Embryonic facial prominence (tissue), 1 donor: Measurements from ENCODE around the gene ASPA.
"Not testable (repeated sequence)": the region's sequence is repeated elsewhere in the genome, so short reads cannot be mapped to it uniquely, and the experiment has no call there.

Experiments used
- DNase-seq: peaks from one replicate; pipeline ENCODE4 v3.0.0-alpha.2; 2016; ENCODE audit errors: extremely low spot score

Gene ASPA

DNA sequence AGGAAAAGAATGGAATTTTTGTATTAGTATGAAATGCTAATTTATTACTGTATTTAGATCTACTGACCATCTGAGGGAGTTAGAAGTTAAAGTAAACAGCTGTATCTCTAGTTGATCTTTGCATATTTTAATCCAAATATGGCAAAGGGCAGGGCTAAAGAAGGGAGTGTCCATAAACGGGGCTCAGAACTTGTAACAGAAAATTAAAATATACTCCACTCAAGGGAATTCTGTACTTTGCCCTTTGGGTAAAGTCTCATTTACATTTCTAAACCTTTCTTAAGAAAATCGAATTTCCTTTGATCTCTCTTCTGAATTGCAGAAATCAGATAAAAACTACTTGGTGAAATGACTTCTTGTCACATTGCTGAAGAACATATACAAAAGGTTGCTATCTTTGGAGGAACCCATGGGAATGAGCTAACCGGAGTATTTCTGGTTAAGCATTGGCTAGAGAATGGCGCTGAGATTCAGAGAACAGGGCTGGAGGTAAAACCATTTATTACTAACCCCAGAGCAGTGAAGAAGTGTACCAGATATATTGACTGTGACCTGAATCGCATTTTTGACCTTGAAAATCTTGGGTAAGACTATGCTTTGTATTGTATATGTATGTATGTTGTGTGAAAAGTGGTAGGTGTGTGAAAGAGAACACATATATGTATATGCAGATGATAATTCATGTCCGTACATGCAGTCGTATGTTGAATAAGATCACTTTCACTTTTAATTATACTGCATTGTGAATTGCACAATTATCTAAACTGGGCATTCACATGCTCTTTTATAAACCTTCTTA, at the start of gene ASPA:
TSS of gene ASPA (plus strand) at position 186 of the 799 bp plus-strand sequence. CDS start at position 349, 163 bp downstream.
- no peak for DNase-seq

DNA sequence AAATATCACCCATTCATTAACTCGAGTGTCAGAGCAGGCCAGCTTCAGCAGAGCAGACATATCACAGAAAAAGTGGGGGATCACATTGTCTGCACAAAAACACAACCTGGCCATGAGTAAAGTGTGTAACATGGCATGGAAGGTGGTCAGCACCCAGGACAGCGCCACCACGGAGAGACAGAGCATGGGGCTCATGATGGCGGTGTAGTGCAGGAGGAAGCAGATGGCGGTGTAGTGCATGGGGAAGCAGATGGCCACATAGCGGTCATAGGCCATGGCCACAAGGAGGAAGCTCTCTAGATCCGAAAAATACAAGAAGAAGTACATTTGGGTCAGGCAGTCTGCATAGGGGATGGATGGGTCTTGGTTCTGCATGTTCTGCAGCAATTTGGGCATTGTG, 42.6 kb upstream of the ASPA start:
- DNase-seq: not testable (repeated sequence)

DNA sequence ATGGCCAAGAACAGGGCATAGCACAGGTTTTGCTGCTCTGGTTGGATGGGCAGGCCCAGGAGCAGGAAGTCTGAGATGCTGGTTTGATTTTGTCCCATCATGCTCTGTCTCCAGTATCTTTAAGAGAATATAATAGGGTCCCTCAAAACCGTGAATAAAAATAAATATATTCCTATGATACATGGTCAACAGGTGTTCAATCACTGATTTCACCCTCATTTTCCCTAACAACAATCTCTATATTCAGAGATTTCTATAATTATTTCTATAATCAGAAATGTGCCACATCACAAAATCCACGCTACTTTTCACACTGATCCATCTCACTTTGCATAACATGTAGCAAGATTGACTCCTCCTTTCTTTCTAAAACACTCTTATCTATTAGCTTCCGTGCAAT, 42.1 kb upstream of the ASPA start, which contains the start of gene OR1E2:
TSS of gene OR1E2 (minus strand) at position 101 of the 400 bp plus-strand sequence. CDS start at position 101, 0 bp downstream.
- no peak for DNase-seq

DNA sequence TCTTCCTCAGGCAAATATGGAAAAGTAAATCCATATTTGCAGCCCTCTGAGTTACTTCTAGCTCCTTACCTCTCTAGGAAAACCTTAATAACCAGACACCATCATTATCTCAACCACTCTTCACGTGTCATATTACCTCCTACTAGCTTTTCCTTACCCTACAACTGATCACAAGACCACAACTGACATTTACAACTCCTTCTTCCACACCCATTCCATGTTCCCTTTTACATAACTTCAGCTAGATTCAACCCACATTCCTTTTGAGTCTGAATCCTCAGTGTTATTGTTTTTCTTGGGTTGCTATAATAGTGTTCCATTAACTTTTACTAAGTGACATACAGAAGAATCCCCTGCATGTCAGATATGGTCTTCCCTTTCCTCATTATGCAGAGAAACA, 37.4 kb upstream of the ASPA start:
- DNase-seq: no peak

DNA sequence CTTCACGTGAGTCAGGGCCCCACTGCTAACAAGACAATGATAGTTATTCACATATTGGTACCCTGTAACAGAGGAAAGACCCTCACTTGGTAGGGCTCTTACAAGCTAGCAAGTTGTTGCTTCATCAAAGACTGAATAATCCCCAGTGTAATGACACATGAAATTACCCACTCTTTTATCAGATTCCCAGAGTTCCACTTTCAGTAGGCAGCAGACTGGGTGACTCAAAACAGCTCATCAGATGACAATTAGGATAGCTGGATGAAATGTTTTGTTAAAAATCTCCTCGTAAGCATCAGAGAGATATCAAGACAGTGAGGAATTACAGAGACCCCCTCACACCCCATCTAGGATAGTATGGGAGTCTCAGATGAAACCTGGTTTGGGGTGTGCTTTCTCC, 35.3 kb upstream of the ASPA start:
- DNase-seq: no peak

DNA sequence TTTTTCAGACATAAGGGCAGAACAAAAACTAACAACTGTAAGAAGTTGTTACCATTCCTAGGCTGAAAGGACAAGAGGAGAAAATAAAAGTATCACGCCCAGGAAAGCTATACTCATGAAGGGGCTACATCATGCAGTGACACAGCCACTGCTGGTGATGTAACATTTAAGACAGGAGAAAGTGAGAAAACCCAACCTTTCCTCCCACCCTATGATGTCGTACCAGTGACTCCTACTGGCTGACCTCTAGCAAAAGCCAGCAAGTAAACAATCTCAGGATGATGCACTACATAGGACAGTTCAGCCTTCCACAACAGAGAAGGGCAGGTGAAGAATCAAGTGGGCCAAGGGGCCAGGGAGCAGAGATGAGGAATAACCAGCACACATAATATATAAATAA, 28.2 kb upstream of the ASPA start:
- DNase-seq: no peak

DNA sequence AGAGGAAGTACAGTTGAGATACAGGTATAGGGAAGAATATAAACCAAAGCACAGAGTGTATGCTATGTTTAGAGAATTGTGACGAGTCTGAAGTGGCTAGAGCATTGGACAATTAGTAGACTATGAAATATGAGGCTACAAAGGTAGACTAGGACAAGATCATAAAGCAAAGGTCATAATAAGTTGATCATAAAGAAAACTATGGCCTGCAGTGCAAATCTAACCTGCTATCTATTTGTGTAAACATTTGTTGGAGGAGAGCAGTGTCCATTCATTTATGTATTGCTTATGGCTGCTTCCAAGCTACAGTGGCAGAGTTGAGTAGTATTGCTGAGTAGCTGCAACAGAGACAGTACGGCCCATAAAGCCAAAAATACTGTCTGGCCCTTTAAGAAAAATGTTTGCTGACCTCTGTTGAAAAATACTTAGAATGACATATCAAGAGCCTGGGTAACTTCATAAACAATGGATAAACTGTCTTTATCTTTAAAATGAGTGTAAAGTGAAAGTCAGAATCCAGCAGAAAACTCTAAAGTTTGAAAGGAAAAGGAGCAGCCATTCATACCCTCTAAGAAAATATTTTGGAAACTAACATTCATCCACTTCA, 27.6 kb upstream of the ASPA start:
- no peak for DNase-seq

DNA sequence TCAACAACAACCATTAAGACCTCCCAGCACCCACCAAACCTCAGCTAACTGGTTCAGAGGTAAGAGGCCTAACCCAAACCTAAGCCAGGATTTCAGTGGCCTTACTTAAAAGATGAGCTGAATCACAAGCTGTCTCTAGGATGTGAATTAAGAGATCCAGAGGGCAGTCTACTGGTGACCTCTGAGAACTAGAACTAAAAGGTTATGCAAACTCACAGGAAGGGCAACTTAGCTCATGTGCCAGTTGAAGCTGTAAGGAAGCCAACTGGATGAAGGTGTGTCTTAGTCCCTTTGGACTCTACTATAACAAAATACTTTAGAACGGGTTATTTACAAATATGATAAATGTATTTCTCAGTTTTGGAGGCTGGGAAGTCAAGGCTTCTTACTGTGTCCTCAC, 9.4 kb upstream of the ASPA start:
- DNase-seq: not testable (repeated sequence)

DNA sequence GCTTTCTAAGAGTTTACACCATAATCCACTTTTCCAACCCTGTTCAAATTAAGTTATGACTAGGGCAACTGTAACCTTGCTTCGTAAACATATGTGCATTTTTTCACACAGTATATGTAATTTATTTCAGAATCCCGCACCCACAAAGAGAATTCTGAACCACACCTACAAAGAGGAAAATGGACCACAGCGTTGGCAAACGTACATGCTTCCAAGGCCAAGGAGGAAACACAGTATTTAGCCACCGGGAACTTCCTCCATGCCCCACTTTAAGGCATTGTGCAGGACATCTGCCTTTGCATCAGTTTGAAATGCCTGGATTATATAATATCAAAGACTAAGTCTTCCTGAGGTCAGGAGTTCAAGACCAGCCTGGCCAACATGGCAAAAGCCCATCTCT, 6.3 kb upstream of the ASPA start:
- DNase-seq: no peak

DNA sequence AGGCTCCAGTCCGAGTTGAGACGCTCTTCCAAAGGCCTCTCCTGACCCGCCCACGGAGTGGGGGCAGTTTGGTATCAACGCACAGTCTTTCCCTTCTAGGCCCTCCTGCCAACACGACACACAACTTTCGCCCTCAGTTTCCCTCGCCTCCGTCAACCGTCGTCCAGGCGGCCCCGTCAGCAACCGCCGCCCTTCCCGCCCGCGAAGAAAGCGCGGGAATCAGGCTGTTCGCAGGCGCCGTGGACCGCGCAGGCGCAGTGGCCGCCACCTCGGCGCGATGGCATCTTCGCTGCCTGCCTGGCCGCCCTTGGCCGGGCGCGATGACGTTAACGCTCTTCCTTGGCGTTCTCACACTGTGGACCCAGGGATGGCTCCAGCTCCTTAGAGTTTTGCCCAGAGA, 4.2 kb upstream of the ASPA start, which contains the start of gene SPATA22:
TSS of gene SPATA22 (minus strand) at position 221 of the 400 bp plus-strand sequence. CDS start 2,494 bp downstream, outside the sequence.
- no peak for DNase-seq

DNA sequence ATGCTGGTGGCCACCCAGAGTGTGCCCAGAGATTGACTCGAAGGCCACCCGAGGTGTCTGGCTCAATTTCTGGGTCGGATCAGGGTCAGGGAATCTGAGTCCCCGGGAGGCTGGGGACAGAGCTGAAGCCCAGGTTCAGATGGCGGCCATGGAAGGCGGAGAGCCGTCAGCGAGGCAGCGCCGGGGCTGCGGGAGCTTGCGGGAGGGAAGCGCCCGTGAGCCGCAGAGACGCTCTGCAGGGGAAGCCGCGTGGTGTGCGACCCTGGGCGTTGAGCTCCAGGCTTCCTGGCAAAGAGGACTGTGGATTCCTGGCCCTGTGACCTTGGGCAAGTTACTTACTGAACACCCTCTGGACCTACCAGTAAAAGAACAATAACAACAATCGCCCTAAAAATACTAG, 3.7 kb upstream of the ASPA start:
- DNase-seq: no peak

DNA sequence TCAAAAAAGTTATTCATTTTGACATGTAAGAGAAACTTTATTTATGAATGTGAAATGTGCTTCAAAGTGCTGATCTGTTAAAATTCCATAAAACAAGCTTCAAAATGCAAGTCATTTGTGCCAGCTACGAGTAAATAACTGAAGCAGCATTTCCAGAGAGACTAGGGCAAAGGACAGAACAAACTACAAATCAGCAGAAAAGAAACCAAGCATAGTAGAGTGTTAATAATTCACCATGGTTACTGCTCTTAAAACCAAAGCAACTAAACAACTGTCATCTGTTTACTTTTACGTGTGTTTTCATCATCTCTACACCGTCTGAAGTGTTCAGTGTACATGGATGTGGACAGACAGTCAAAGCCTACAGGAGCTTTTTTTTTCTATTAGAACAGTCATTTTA, 1.6 kb upstream of the ASPA start:
- DNase-seq: peak; percentile 32

DNA sequence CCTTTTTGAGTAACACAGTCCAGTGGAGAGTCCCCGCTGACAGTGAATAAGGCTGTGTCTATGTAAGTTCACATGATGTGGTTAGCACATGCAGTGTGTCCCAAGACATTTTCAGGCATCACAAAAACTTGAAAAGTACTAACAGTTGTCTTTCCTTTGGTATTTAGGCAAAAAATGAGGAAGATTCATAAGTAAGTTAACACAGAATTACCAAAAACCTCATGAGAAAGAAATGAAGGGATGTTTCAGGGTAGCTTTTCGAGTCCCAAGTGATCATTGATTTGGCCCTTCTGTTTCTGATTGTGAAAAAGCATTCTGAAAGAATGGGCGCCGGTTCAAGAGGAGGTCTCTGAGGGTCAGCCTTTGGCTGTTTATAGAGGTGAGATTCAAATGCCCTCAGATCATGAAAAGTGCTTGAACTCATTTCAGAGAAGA, 529 bp upstream of the ASPA start:
- no peak for DNase-seq

DNA sequence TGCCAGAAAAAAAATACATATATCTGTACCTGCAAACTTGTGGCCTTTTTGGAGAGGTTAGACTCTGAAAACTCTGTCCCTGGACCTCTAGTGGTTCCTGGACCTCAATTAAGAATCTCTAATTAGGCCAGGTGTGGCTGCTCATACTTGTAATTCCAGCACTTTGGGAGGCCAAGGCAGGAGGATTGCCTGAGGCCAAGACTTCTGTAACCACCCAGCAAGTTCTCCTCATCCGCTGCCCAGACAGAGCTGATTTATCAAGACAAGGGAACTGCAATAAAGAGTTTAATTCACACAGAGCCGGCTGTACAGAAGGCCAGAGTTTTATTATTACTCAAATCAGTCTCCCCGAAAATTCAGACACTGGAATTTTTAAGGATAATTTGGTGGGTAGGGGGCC, 4.2 kb downstream of the ASPA start:
- DNase-seq: no peak

DNA sequence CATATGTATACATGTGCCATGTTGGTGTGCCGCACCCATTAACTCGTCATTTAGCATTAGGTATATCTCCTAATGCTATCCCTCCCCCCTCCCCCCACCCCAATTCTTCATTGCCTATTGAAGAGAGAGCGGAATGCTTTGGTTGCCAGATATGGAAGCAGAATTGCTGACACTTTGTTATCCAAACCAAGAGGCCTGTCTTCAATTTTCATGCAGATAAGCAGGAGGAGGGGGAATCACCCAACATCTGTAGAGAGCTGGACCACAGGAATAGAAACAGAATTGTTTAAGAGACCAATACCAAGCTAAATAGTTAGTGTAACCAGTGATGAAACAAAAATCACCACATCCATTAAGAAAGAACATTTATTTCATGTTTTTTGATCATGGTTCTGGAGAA, 7.1 kb downstream of the ASPA start:
- DNase-seq: no peak

DNA sequence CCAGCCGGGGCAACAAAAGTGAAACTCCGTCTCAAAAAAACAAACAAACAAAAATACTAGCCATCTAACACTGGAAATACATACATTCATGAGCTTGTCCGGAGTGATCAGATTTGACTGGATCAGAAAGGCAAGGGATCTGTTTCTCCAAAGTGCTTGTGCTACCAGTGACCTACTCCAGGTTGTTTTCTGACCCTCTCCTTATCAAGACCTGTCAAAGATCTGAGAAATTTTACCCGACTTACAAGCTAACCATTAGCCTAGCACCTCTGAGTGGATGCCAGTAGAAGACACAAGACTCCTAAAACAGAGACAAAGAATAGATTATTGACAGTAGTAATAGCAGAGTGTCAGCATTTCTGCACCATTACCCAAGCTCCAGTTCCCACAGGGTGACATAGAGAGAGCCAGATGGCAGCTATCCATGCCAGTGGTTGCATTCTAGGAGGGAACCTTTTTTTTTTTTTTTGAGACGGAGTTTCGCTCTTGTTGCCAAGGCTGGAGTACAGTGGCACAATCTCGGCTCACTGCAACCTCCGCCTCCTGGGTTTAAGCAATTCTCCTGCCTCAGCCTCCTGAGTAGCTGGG, 9.8 kb downstream of the ASPA start:
- no peak for DNase-seq

DNA sequence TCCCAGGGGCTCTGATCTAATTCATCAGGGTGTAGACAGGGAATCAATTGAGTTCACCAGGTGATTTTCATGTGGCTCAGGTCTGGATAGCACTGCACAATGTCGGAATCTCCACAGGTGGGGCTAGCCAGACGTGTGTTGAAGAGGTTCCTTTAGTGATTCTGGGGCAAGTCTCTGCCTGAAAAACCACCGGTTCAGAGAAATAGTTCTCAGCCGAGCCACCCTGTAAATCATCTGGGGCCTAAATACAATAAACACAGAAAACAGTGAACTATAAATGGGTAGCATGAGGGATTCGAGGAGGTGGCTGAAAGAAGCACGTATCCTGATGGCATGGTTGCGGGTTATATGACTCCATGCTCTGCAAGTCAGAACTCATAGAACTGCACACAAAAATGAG, 21.3 kb downstream of the ASPA start:
- DNase-seq: no peak

DNA sequence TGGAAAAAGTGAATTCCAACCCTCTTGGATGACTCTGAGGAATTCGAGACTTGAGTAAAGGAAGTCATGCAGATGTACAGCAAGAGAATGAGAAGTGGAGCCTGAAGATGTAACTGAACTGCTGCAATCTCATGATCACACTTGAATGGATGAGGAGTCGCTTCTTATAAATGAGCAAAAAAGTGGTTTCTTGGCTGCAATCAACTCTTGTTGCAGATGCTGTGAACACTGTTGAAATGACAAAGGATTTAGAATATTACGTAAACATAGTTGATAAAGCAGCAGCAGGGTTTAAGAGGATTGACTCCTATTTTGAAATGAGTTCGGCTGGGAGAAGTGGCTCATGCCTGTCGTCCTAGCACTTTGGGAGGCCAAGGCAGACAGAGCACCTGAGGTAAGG, 25.5 kb downstream of the ASPA start:
- DNase-seq: no peak

DNA sequence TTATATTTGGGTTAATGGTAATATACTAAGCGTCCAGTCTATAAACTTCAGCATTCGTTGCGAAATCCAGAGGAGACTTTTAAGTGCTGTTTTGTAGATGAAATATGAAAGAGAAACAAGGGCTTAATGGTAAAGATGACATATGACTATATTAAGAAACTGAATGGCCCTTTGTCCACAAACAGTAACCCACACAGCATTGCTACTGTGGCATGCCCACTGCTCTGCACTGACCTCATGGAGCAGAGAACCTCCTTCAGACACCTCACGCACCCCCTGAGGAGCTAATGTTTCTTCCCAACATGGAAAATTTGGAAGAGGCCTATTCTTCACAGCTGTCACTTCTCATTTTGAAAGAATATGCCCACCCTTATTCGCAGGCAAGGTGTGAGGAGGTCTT, 26.7 kb downstream of the ASPA start:
- DNase-seq: no peak

DNA sequence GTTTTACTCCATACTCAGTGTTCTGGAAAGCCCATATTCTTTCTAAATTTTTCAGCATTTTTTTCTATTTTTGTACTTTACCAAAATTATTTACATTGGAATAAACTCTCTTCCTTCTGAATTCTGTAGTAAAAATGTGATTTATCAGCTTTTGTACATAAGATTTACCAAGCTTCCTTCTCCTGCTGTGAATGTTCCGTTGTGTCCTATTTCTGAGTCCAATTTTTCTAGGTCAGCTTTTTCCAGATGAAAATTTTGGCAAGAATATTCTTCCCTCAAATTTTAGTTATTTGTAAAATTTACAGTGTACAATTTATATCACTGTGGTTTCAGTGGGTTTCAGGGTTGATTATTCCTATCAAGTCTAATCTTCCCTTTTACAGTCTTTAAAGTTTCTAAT, 27.5 kb downstream of the ASPA start:
- no peak for DNase-seq

DNA sequence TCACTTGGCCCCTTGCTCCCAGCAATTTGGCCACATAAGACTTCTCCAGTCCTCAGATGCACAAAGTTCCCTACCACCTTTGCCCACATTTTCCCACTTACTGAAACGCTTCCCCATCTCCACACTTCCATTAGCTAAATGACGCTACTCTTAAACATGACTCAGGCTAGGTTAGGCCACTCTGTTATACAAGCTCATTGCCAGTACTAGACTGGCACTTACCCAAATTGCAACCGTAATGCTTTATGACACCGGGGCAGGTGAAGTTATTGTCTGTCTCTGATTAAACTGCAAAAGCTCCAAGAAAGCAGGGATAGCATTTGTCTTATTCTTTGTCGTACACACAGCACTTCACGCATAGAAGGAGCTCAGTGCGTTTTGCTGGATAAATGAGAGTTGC, 29.2 kb downstream of the ASPA start:
- no peak for DNase-seq

DNA sequence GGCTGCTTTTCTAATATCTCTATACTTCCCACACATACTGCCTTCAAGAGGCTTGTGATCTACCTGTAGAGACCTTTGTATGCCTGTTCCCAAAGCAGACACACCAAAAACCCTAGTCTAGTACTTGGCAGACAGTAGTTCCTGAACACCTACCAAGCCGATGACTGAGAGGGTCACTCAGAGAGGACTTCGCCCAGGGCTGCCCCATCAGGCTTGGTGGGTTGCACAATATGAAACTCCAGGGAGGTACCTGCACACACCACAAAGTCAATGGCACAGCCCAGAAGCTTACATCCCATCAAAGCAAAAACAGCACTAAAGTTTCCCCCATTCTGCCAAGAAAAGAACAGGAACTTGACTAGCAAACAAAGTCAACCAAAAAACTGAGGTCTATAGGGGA, 30.3 kb downstream of the ASPA start:
- no peak for DNase-seq

DNA sequence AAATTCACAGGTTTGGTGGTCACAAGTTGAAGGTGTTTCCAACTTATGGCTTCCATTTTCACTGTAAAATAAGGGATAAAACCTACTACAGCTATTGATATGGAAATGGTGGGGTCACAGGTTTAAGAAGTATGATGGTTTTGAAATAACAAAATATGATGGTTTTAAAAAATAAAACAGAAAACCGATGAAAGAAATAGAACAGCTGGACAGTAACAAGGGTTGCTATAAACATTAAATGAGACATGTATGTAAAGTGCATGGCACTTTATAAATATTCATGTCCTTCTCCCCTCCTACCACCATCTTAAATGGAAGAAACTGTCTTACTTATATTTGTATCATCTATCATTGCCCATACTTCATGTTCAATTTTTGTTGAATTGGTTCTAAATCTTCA, 31.3 kb downstream of the ASPA start:
- DNase-seq: no peak
